HEK293 (cell line): ENCODE data around the gene CAMK2D.

Experiments
- CTCF ChIA-PET: fragments of 350-600 bp; formaldehyde crosslinking; extraction: SDS; loops from one replicate; lab custom pipeline; 2021; ENCODE audit warnings: antibody characterized with exemption; lab: Yijun Ruan, JAX
- POLR2A ChIA-PET: fragments of 300-600 bp; formaldehyde crosslinking; extraction: SDS; loops from one replicate; lab custom pipeline; 2020; ENCODE audit warnings: antibody characterized with exemption, inconsistent platforms; lab: Yijun Ruan, JAX
- H3K27ac ChIP-seq: fragments of 200-500 bp; sonication (Bioruptor generic); 2 replicates; pipeline ENCODE4 v1.5.1; 2014; ENCODE audit warnings: low read depth, low read length, control low read depth, inconsistent platforms; ENCODE audit errors: extremely low read depth
- H3K36me3 ChIP-seq, 2 experiments: fragments of 200-500 bp in 1 of 2; sonication (Bioruptor generic) in 1 of 2; 1 replicate in 1 of 2; 2 replicates in 1 of 2; pipeline ENCODE4 v1.5.1; 2014 to 2017; ENCODE audit warnings: inconsistent platforms in 2 of 2, low read length in 2 of 2; ENCODE audit not compliant: control insufficient read depth in 2 of 2, insufficient read depth in 1 of 2
- H3K4me1 ChIP-seq: fragments of 200-500 bp; sonication (Bioruptor generic); 2 replicates; pipeline ENCODE4 v1.5.1; 2014; ENCODE audit warnings: mild to moderate bottlenecking, low read length, inconsistent platforms; ENCODE audit not compliant: control insufficient read depth, insufficient read depth
- H3K4me3 ChIP-seq: 2 replicates; pipeline ENCODE4 v1.5.1; 2011; ENCODE audit warnings: low read depth, mild to moderate bottlenecking, control low read depth, low read length, moderate library complexity
- H3K9me3 ChIP-seq: fragments of 200-500 bp; sonication (Bioruptor generic); 2 replicates; pipeline ENCODE4 v1.5.1; 2014; ENCODE audit warnings: low read depth, low read length, inconsistent platforms; ENCODE audit not compliant: control insufficient read depth, insufficient read depth
- BCL11B ChIP-seq: fragments of 450-650 bp; formaldehyde crosslinking; IDR thresholded peaks from 2 replicates; pipeline ENCODE4 v1.5.1; 2016; ENCODE audit warnings: low read depth, missing biosample characterization, missing genetic modification characterization
- ELK4 ChIP-seq: IDR thresholded peaks from 2 replicates; pipeline ENCODE4 v1.6.1; 2011; ENCODE audit warnings: mild to moderate bottlenecking, low read depth, low read length, borderline replicate concordance
- FEZF1 ChIP-seq: fragments of 450-650 bp; formaldehyde crosslinking; IDR thresholded peaks from 2 replicates; pipeline ENCODE4 v1.5.1; 2016; ENCODE audit warnings: missing biosample characterization, missing genetic modification characterization
- KLF17 ChIP-seq: fragments of 450-650 bp; formaldehyde crosslinking; IDR thresholded peaks from 2 replicates; pipeline ENCODE4 v1.5.1; 2016; ENCODE audit warnings: missing biosample characterization, missing genetic modification characterization
- SP2 ChIP-seq: fragments of 450-650 bp; formaldehyde crosslinking; IDR thresholded peaks from 2 replicates; pipeline ENCODE4 v1.5.1; 2016; ENCODE audit warnings: missing biosample characterization, missing genetic modification characterization
- ZBTB11 ChIP-seq: fragments of 450-650 bp; formaldehyde crosslinking; conservative IDR thresholded peaks from 2 replicates; pipeline ENCODE4 v1.5.1; 2016; ENCODE audit warnings: low read depth, missing biosample characterization, missing genetic modification characterization
- ZEB2 ChIP-seq: fragments of 450-650 bp; formaldehyde crosslinking; IDR thresholded peaks from 2 replicates; pipeline ENCODE4 v1.5.1; 2016; ENCODE audit warnings: missing biosample characterization, missing genetic modification characterization
- ZNF121 ChIP-seq: fragments of 450-650 bp; formaldehyde crosslinking; IDR thresholded peaks from 2 replicates; pipeline ENCODE4 v1.5.1; 2016; ENCODE audit warnings: missing biosample characterization, missing genetic modification characterization
- ZNF148 ChIP-seq: fragments of 450-650 bp; formaldehyde crosslinking; IDR thresholded peaks from 2 replicates; pipeline ENCODE4 v1.5.0; 2017; ENCODE audit warnings: missing biosample characterization, missing genetic modification characterization, borderline replicate concordance
- ZNF23 ChIP-seq: fragments of 450-650 bp; formaldehyde crosslinking; IDR thresholded peaks from 2 replicates; pipeline ENCODE4 v1.5.1; 2016; ENCODE audit warnings: missing biosample characterization, missing genetic modification characterization, borderline replicate concordance
- ZNF311 ChIP-seq: fragments of 450-650 bp; formaldehyde crosslinking; IDR thresholded peaks from 2 replicates; pipeline ENCODE4 v1.5.1; 2017; ENCODE audit warnings: missing biosample characterization, missing genetic modification characterization, borderline replicate concordance
- ZNF416 ChIP-seq: fragments of 450-650 bp; formaldehyde crosslinking; IDR thresholded peaks from 2 replicates; pipeline ENCODE4 v1.5.1; 2016; ENCODE audit warnings: missing biosample characterization, missing genetic modification characterization
- ZNF423 ChIP-seq: fragments of 450-650 bp; formaldehyde crosslinking; IDR thresholded peaks from 2 replicates; pipeline ENCODE4 v1.5.1; 2016; ENCODE audit warnings: missing biosample characterization, missing genetic modification characterization
- ZNF610 ChIP-seq: fragments of 450-650 bp; formaldehyde crosslinking; IDR thresholded peaks from 2 replicates; pipeline ENCODE4 v1.5.1; 2016; ENCODE audit warnings: missing biosample characterization, missing genetic modification characterization, borderline replicate concordance
- ZNF624 ChIP-seq: fragments of 450-650 bp; formaldehyde crosslinking; IDR thresholded peaks from 2 replicates; pipeline ENCODE4 v1.5.1; 2017; ENCODE audit warnings: missing biosample characterization, missing genetic modification characterization
- ZNF626 ChIP-seq: fragments of 450-650 bp; sonication (Bioruptor Pico); formaldehyde crosslinking; IDR thresholded peaks from 2 replicates; pipeline ENCODE4 v1.5.1; 2018; ENCODE audit warnings: missing biosample characterization, missing genetic modification characterization, inconsistent platforms
- ZNF664 ChIP-seq: fragments of 450-650 bp; formaldehyde crosslinking; IDR thresholded peaks from 2 replicates; pipeline ENCODE4 v1.5.1; 2016; ENCODE audit warnings: missing biosample characterization, missing genetic modification characterization
- ZNF670 ChIP-seq: fragments of 450-650 bp; formaldehyde crosslinking; IDR thresholded peaks from 2 replicates; pipeline ENCODE4 v1.5.1; 2016; ENCODE audit warnings: missing biosample characterization, missing genetic modification characterization, low read depth
- ZNF704 ChIP-seq: fragments of 450-650 bp; formaldehyde crosslinking; IDR thresholded peaks from 2 replicates; pipeline ENCODE4 v1.5.1; 2016; ENCODE audit warnings: missing biosample characterization, missing genetic modification characterization

CAMK2D gene

GRCh38 chr4:113773756-113774155 is 12.2 kb upstream of the CAMK2D start (continued):
- no peak for TF ChIP-seq ZNF416 (tag by site-specific recombination)

- Histone ChIP-seq H3K36me3 (no peaks in the 10 kb centered on the region), H3K9me3 (no peaks in the 10 kb centered on the region), H3K27ac (no peak overlapping the region), H3K4me1 (no peaks in the 10 kb centered on the region), H3K4me3 (no peak overlapping the region)
- CTCF ChIA-PET = no interaction called here
- no peak for TF ChIP-seq FEZF1 (tag by site-specific recombination)
- no peak for TF ChIP-seq ZNF626 (tag by site-specific recombination)
- TF ChIP-seq ZNF23 (tag by site-specific recombination) = no peak
- TF ChIP-seq ZNF423 (tag by site-specific recombination) = no peak
- no peak for TF ChIP-seq ZNF704
- POLR2A ChIA-PET = no interaction called here
Measured at GRCh38 chr4:113773014-113773413, 11.5 kb upstream of the CAMK2D start.

- H3K27ac ChIP-seq = no peak overlapping the region
- ChIA-PET POLR2A (no interaction called here), CTCF (no interaction called here)
- no peaks in the 10 kb centered on the region for H3K4me1 ChIP-seq
- no peaks in the 10 kb centered on the region for H3K9me3 ChIP-seq
- H3K4me3 ChIP-seq = no peak overlapping the region
- no peaks in the 10 kb centered on the region for H3K36me3 ChIP-seq
- TF ChIP-seq ZNF664 (tag by site-specific recombination) (no peak), SP2 (tag by site-specific recombination) (no peak), ZNF311 (tag by site-specific recombination) (no peak), ZNF148 (tag by site-specific recombination) (no peak), ZBTB11 (tag by site-specific recombination) (no peak), KLF17 (tag by site-specific recombination) (no peak), ZEB2 (tag by site-specific recombination) (no peak), ZNF121 (tag by site-specific recombination) (no peak), BCL11B (no peak), ZNF610 (tag by site-specific recombination) (no peak), ZNF624 (tag by site-specific recombination) (no peak), ZNF670 (tag by site-specific recombination) (no peak), ELK4 (no peak)
Measured at GRCh38 chr4:113772319-113772718, 10.8 kb upstream of the CAMK2D start.
